C4-2B (cell line): ENCODE data around the gene CPB2.

Source experiments
- ZFX ChIP-seq: fragments of 450-650 bp; IDR thresholded peaks from 2 replicates; pipeline ENCODE4 v1.6.1; 2017
- TF ChIP-seq, protein P1 (sequence below): fragments of 450-650 bp; conservative IDR thresholded peaks from 2 replicates; pipeline ENCODE4 v1.5.1; 2017; ENCODE audit warnings: mild to moderate bottlenecking

DNA sequence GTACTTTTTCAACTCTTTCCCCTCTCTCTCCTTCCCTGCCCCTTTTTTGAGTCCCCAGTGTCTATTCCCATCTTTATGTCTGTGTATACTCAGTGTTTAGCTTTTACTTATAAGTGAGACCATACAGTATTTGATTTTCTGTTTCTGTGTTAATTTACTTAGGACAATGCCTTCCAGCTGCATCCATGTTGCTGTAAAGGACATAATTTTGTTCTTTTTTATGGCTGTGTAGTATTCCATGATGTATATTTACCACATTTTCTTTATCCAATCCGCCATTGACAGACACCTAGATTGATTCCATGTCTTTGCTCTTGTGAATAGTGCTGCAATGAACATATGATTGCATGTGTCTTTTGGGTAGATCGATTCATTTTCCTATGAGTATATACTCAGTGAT is 41.5 kb downstream of the CPB2 start:
- TF ChIP-seq, protein P1, sequence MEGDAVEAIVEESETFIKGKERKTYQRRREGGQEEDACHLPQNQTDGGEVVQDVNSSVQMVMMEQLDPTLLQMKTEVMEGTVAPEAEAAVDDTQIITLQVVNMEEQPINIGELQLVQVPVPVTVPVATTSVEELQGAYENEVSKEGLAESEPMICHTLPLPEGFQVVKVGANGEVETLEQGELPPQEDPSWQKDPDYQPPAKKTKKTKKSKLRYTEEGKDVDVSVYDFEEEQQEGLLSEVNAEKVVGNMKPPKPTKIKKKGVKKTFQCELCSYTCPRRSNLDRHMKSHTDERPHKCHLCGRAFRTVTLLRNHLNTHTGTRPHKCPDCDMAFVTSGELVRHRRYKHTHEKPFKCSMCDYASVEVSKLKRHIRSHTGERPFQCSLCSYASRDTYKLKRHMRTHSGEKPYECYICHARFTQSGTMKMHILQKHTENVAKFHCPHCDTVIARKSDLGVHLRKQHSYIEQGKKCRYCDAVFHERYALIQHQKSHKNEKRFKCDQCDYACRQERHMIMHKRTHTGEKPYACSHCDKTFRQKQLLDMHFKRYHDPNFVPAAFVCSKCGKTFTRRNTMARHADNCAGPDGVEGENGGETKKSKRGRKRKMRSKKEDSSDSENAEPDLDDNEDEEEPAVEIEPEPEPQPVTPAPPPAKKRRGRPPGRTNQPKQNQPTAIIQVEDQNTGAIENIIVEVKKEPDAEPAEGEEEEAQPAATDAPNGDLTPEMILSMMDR = no peak
- no peak for TF ChIP-seq ZFX
